PC-3 (cell line): Measurements from ENCODE around the gene DHRS2.

Experiments
- EZH2 ChIP-seq: fragments of 300-600 bp; sonication (generic); IDR thresholded peaks from one replicate; pipeline ENCODE4 v1.6.1; 2017; ENCODE audit warnings: antibody characterized with exemption, mild to moderate bottlenecking, low read length; ENCODE audit not compliant: unreplicated experiment
- TF ChIP-seq, protein P1 (sequence below): fragments of 300-600 bp; sonication (generic); conservative IDR thresholded peaks from 2 replicates; pipeline ENCODE4 v1.5.1; 2017; ENCODE audit warnings: antibody characterized with exemption, low read depth, mild to moderate bottlenecking, low read length

GRCh38 chr14:23636317-23637211 is at the start of gene DHRS2:
- TF ChIP-seq, protein P1, sequence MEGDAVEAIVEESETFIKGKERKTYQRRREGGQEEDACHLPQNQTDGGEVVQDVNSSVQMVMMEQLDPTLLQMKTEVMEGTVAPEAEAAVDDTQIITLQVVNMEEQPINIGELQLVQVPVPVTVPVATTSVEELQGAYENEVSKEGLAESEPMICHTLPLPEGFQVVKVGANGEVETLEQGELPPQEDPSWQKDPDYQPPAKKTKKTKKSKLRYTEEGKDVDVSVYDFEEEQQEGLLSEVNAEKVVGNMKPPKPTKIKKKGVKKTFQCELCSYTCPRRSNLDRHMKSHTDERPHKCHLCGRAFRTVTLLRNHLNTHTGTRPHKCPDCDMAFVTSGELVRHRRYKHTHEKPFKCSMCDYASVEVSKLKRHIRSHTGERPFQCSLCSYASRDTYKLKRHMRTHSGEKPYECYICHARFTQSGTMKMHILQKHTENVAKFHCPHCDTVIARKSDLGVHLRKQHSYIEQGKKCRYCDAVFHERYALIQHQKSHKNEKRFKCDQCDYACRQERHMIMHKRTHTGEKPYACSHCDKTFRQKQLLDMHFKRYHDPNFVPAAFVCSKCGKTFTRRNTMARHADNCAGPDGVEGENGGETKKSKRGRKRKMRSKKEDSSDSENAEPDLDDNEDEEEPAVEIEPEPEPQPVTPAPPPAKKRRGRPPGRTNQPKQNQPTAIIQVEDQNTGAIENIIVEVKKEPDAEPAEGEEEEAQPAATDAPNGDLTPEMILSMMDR = no peak
- TF ChIP-seq EZH2 = no peak
